Body of pancreas (tissue), 4 donors: ENCODE data around the gene CIBAR2. TPM values are rescaled to one million over a fixed set of nuclear protein-coding genes. Genes with fewer than 3 reads are reported as not detected.

Experiments used
- ATAC-seq: fragments of 150-250 bp; one replicate; pipeline ENCODE4 v1.9.1; 2016
- DNase-seq, 4 donors: peaks; one replicate each; pipeline ENCODE4 v3.0.0-alpha.2; 2019
- H3K27ac ChIP-seq, 4 donors: fragments of 200-600 bp; sonication (generic); 1 replicate in 3 of 4; 2 replicates in 1 of 4; pipeline versions ENCODE4 v1.5.1 to v1.6.1; 2016 to 2019; ENCODE audit warnings: mild to moderate bottlenecking in 1 of 4, mixed read lengths in 1 of 4, moderate library complexity in 1 of 4
- H3K27me3 ChIP-seq, 2 donors: fragments of 200-600 bp; sonication (generic); one replicate each; pipeline ENCODE4 v1.6.0; 2016; ENCODE audit warnings: mild to moderate bottlenecking in 1 of 2
- H3K36me3 ChIP-seq, 2 donors: fragments of 200-600 bp; sonication (generic); replicated peaks in 1 of 2; 2 replicates each; pipeline ENCODE4 v1.5.1; 2016; ENCODE audit warnings: low read depth in 2 of 2; ENCODE audit not compliant: insufficient read depth in 1 of 2
- H3K4me1 ChIP-seq: fragments of 200-600 bp; sonication (generic); one replicate; pipeline ENCODE4 v1.6.0; 2016
- H3K4me3 ChIP-seq, 2 donors: fragments of 200-600 bp; sonication (generic); 1 replicate in 1 of 2; 2 replicates in 1 of 2; pipeline ENCODE4 v1.5.1; 2016 to 2019
- H3K9me3 ChIP-seq, 3 donors: fragments of 200-600 bp; sonication (generic); 1 replicate in 2 of 3; 2 replicates in 1 of 3; pipeline ENCODE4 v1.5.1; 2016
- CTCF ChIP-seq, 7 experiments: fragments of 450-650 bp in 4 of 7; fragments of 200-600 bp in 3 of 7; sonication (generic) in 3 of 7; IDR thresholded peaks; one replicate each; pipeline ENCODE4 v1.5.1; 2016 to 2019; ENCODE audit warnings: antibody characterized with exemption in 7 of 7
- POLR2A ChIP-seq, 3 donors: fragments of 450-650 bp; IDR thresholded peaks; one replicate each; pipeline ENCODE4 v1.6.1; 2016; ENCODE audit warnings: antibody characterized with exemption in 3 of 3, mild to moderate bottlenecking in 2 of 3
- WGBS, 2 donors: methylation state at CpG; one replicate each; pipeline ENCODE4 v1.1.5; 2017; 5-methylcytosine and 5-hydroxymethylcytosine counted together
- intact Hi-C: fragments of 100-400 bp; cut with DNase I; formaldehyde crosslinking; loops from one replicate; pipeline ENCODE4 v1.15.1; 2023
- total RNA-seq, 2 donors: library from RNA; depleted of rRNA; stranded (reverse); fragments of >200 nt; gene quantifications; one replicate each; pipeline ENCODE4 v1.1.0, GENCODE V29; 2016

CIBAR2 gene
- total RNA-seq, 2 donors from 2014 or later: not detected

DNA sequence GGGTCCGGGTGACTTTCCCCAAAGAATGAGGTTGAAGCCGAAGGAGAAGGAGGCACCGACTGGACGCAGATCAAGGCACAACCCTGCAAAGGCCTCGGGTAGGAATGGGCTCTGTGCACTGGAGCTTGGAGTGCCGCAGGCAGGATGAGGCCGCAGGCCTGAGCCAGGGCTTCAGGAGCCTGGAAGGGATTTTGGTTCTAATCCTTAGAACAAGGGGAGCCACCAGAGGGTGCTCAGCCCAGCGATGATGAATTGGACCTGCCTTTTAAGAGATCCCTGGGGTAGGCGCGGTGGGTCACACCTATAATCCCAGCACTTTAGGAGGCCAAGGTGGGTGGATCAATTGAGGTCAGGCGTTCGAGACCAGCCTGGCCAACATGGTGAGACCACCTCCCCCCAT lies 8.1 kb downstream of the CIBAR2 start:
- H3K36me3 ChIP-seq: no peaks in the 10 kb centered on the region
- H3K27ac ChIP-seq: no peak overlapping the region
- H3K4me1 ChIP-seq: no peaks in the 10 kb centered on the region
- TF ChIP-seq CTCF (IDR thresholded peaks at IDR 0.05) (no peak), POLR2A (IDR thresholded peaks at IDR 0.05) (no peak)
- no peak overlapping the region for H3K4me3 ChIP-seq
- H3K9me3 ChIP-seq: no peaks in the 10 kb centered on the region
- intact Hi-C loops: no loop called here
- no peak for DNase-seq
- WGBS, 2 donors: 76 to 88% methylated on average over 6 to 12 of the region's 12 CpGs
- no peak for ATAC-seq
- H3K27me3 ChIP-seq: no peaks in the 10 kb centered on the region

DNA sequence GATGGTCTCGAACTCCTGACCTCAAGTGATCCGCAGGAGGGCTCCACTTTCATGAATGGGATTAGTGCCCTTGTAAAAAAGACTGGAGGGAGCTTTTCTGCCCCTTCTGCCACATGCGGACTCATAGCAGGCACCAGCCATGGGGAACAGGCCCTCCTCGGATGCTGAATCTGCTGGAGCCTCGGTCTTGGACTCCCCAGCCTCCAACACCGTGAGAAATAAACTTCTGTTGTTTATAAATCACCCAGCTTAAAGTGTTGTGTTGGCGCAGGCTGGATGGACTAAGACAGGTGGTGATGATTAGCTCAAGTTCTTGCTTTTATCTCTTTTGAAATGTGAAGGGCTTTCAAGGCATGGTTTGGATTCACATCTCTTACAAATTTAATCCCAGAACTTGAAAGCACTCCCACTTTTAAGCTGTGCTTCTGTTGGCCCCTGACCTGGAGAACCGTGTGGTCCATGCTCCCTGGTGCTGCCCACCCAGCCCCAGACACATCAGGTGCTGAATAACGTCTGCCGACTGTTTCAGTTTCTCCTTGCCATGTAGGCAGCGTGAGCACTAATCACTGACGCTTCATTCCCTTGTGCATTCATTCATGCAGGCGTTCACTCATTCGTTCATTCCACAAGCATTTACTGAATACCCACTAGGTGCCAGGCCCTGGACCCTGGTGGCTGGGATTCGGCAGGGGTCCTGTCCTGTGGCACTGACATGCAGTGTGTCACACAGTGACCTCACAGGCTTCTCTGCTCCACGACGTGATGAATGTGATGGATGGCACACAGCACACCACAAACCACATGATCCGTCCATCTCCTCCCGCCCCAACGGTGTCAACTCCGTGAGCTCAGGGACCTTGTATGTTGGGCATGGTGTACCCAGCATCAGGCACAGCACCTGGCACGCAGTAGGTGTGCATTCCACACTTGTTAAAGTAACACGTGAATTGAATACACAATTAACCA lies 8.9 kb downstream of the CIBAR2 start:
- no peak overlapping the region for H3K4me3 ChIP-seq
- TF ChIP-seq POLR2A (IDR thresholded peaks at IDR 0.05) (no peak), CTCF (IDR thresholded peaks at IDR 0.05) (no peak)
- H3K27ac ChIP-seq: no peak overlapping the region
- 74 to 81% methylated on average over 23 of the region's 23 CpGs for WGBS, 2 donors
- H3K4me1 ChIP-seq: no peaks in the 10 kb centered on the region
- no peaks in the 10 kb centered on the region for H3K27me3 ChIP-seq
- H3K9me3 ChIP-seq: no peaks in the 10 kb centered on the region
- ATAC-seq (no peak), DNase-seq (no peak)
- no peaks in the 10 kb centered on the region for H3K36me3 ChIP-seq
- intact Hi-C loops: no loop called here

DNA sequence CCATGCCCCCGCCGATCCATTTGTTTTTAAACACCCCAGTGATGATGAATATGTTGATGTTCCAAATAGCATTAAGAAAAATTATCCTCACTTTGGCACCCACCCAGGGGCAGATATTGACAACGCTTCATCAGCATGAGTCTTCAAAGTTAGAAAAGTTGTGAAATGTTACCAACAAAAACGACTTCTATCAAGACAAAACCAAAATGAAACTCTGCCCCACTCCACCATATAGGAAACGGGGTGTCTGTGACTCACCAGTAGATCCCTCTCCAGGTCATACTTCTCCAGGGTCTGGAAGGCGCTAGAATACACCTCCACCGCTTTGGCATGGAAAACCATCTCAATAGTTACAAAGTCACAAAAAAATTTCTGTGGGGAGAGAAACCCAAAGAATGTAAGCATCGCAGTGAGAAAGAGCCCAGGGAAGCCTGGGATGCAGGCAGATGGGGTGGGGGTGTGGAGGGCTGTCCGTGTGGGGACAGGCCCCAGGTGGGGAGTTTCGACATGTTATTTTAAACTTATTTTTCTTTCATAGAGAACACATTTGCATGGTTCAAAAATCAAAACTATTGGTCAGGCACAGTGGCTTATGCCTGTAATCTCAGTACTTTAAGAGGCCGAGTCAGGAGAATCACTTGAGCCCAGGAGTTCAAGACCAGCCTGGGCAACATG lies 10.2 kb downstream of the CIBAR2 start:
- TF ChIP-seq CTCF (IDR thresholded peaks at IDR 0.05): no peak
- no peak for TF ChIP-seq POLR2A (IDR thresholded peaks at IDR 0.05)

GRCh38 chr16:85100265-85100664 lies 12.0 kb downstream of the CIBAR2 start:
- no peak for ATAC-seq
- Histone ChIP-seq H3K27me3 (no peaks in the 10 kb centered on the region), H3K27ac (no peak overlapping the region), H3K4me1 (no peaks in the 10 kb centered on the region), H3K36me3 (no peaks in the 10 kb centered on the region), H3K4me3 (no peak overlapping the region), H3K9me3 (no peaks in the 10 kb centered on the region)
- 87 to 98% methylated on average over 9 to 10 of the region's 10 CpGs for WGBS, 2 donors
- intact Hi-C loops: no loop called here
- no peak for TF ChIP-seq POLR2A (IDR thresholded peaks at IDR 0.05)
- TF ChIP-seq CTCF (IDR thresholded peaks at IDR 0.05): no peak
- DNase-seq: no peak

More for the DNA sequence above, 10.2 kb downstream of the CIBAR2 start:
- ATAC-seq (no peak), DNase-seq (no peak)
- 78% methylated on average over 11 of the region's 11 CpGs for WGBS, 2 donors
- no peaks in the 10 kb centered on the region for H3K9me3 ChIP-seq
- no peaks in the 10 kb centered on the region for H3K27me3 ChIP-seq
- no peak overlapping the region for H3K27ac ChIP-seq
- H3K4me3 ChIP-seq: no peak overlapping the region
- H3K36me3 ChIP-seq: no peaks in the 10 kb centered on the region
- intact Hi-C loops: no loop called here
- no peaks in the 10 kb centered on the region for H3K4me1 ChIP-seq
